CD14-positive monocyte (primary cell): Measurements from ENCODE around the gene TCEAL7. TPM values are rescaled to one million over a fixed set of nuclear protein-coding genes. Genes with fewer than 3 reads are reported as not detected.
A peak's percentile ranks its signal among the peaks of the same experiment; 100 is the strongest.

ENCODE experiments used
- DNase-seq, 3 donors: peaks; one replicate each; pipeline ENCODE4 v3.0.0-alpha.2; 2011 to 2022
- H2AFZ ChIP-seq: 2 replicates; pipeline ENCODE4 v1.6.0; 2012; ENCODE audit warnings: mild to moderate bottlenecking, low read depth, low read length, inconsistent platforms; ENCODE audit not compliant: insufficient read depth, poor library complexity, severe bottlenecking
- H3K27ac ChIP-seq, 2 donors: 1 replicate in 1 of 2; 2 replicates in 1 of 2; pipeline ENCODE4 v1.5.1; 2012 to 2013; ENCODE audit warnings: low read length in 2 of 2, control low read depth in 1 of 2, inconsistent platforms in 1 of 2, low read depth in 1 of 2, mild to moderate bottlenecking in 1 of 2
- H3K27me3 ChIP-seq, 2 donors: one replicate each; pipeline versions ENCODE4 v1.6.0 to v1.6.1; 2011 to 2013; ENCODE audit warnings: low read length in 2 of 2; ENCODE audit not compliant: control insufficient read depth in 2 of 2, insufficient read depth in 2 of 2
- H3K36me3 ChIP-seq, 2 donors: replicated peaks in 1 of 2; 1 replicate in 1 of 2; 2 replicates in 1 of 2; pipeline versions ENCODE4 v1.5.1 to v1.6.1; 2012 to 2013; ENCODE audit warnings: low read length in 2 of 2, control low read depth in 1 of 2, inconsistent platforms in 1 of 2, mild to moderate bottlenecking in 1 of 2; ENCODE audit not compliant: insufficient read depth in 2 of 2, control insufficient read depth in 1 of 2
- H3K4me1 ChIP-seq, 2 donors: 1 replicate in 1 of 2; 2 replicates in 1 of 2; pipeline versions ENCODE4 v1.5.1 to v1.6.1; 2012 to 2013; ENCODE audit warnings: low read length in 2 of 2, control low read depth in 1 of 2, inconsistent platforms in 1 of 2, mild to moderate bottlenecking in 1 of 2, moderate library complexity in 1 of 2; ENCODE audit not compliant: insufficient read depth in 2 of 2, control insufficient read depth in 1 of 2
- H3K4me2 ChIP-seq: replicated peaks from 2 replicates; pipeline ENCODE3; 2012; ENCODE audit warnings: low read length, moderate library complexity, mild to moderate bottlenecking; ENCODE audit not compliant: poor library complexity, severe bottlenecking; ENCODE audit errors: extremely low read depth
- H3K4me3 ChIP-seq, 3 experiments: fragments of 200-600 bp in 1 of 3; sonication (generic) in 1 of 3; replicated peaks in 1 of 3; 1 replicate in 2 of 3; 2 replicates in 1 of 3; pipeline ENCODE4 v1.5.1; 2011 to 2013; ENCODE audit warnings: low read length in 3 of 3, mild to moderate bottlenecking in 3 of 3, control low read depth in 2 of 3, low read depth in 2 of 3, inconsistent platforms in 1 of 3, moderate library complexity in 1 of 3
- H3K79me2 ChIP-seq: 2 replicates; pipeline ENCODE4 v1.6.0; 2012; ENCODE audit warnings: mild to moderate bottlenecking, control low read depth, inconsistent platforms, low read length, moderate library complexity; ENCODE audit not compliant: insufficient read depth
- H3K9ac ChIP-seq: 2 replicates; pipeline ENCODE4 v1.6.0; 2017; ENCODE audit warnings: low read length, mild to moderate bottlenecking; ENCODE audit not compliant: insufficient read depth, poor library complexity, severe bottlenecking
- H3K9me3 ChIP-seq, 2 donors: replicated peaks in 1 of 2; 1 replicate in 1 of 2; 2 replicates in 1 of 2; pipeline versions ENCODE4 v1.5.1 to v1.6.1; 2012 to 2013; ENCODE audit warnings: low read length in 2 of 2, control low read depth in 1 of 2; ENCODE audit not compliant: control insufficient read depth in 1 of 2, insufficient read depth in 1 of 2
- H4K20me1 ChIP-seq: 2 replicates; pipeline ENCODE4 v1.6.0; 2012; ENCODE audit warnings: mild to moderate bottlenecking, low read length, control low read depth, moderate library complexity; ENCODE audit not compliant: insufficient read depth
- H3K27ac Mint-ChIP-seq, 7 donors: one replicate each; pipeline ENCODE4 v1.8.0; 2020; ENCODE audit warnings: mild to moderate bottlenecking in 7 of 7, mixed read lengths in 7 of 7, moderate library complexity in 6 of 7, inconsistent platforms in 2 of 7
- H3K27me3 Mint-ChIP-seq, 3 donors: one replicate each; pipeline ENCODE4 v1.8.0; 2021 to 2022; ENCODE audit warnings: low read depth in 3 of 3, mild to moderate bottlenecking in 3 of 3, mixed read lengths in 3 of 3, moderate library complexity in 3 of 3, inconsistent platforms in 1 of 3
- H3K36me3 Mint-ChIP-seq, 2 donors: one replicate each; pipeline ENCODE4 v1.8.0; 2020; ENCODE audit warnings: mixed read lengths in 2 of 2, inconsistent platforms in 1 of 2, mild to moderate bottlenecking in 1 of 2
- H3K4me1 Mint-ChIP-seq: one replicate; pipeline ENCODE4 v1.8.0; 2020; ENCODE audit warnings: mild to moderate bottlenecking, mixed read lengths
- H3K4me3 Mint-ChIP-seq, 2 donors: one replicate each; pipeline ENCODE4 v1.8.0; 2020; ENCODE audit warnings: mild to moderate bottlenecking in 2 of 2, mixed read lengths in 2 of 2, moderate library complexity in 1 of 2
- H3K9me3 Mint-ChIP-seq, 7 donors: one replicate each; pipeline ENCODE4 v1.8.0; 2020 to 2022; ENCODE audit warnings: mixed read lengths in 7 of 7, mild to moderate bottlenecking in 6 of 7, moderate library complexity in 6 of 7, inconsistent platforms in 2 of 7
- WGBS: methylation state at CpG from one replicate; pipeline ENCODE4 v1.1.5; 2013; ENCODE audit warnings: missing lambda C conversion rate; ENCODE audit not compliant: insufficient coverage; 5-methylcytosine and 5-hydroxymethylcytosine counted together
- intact Hi-C, 2 donors: fragments of 100-400 bp; cut with micrococcal nuclease; formaldehyde crosslinking; loops; one replicate each; pipeline versions ENCODE4 v1.15.0 to v1.15.1; 2023
- polyA plus RNA-seq, 3 donors: library from polyadenylated mRNA; depleted of rRNA in 1 of 3; unstranded in 2 of 3; stranded (reverse) in 1 of 3; fragments of 300-500 nt in 2 of 3; fragments of >200 nt in 1 of 3; fragmentation: Illumina TruSeq in 2 of 3; gene quantifications; 1 replicate in 2 of 3; 2 replicates in 1 of 3; pipeline ENCODE4 v1.2.3, GENCODE V29; 2012 to 2021
- TF ChIP-seq, protein P1 (sequence below): fragments of 200-600 bp; IDR thresholded peaks from one replicate; pipeline ENCODE4 v1.8.0; 2022; ENCODE audit warnings: antibody characterized with exemption, mild to moderate bottlenecking

Gene TCEAL7
- polyA plus RNA-seq, 3 donors: not detected

DNA sequence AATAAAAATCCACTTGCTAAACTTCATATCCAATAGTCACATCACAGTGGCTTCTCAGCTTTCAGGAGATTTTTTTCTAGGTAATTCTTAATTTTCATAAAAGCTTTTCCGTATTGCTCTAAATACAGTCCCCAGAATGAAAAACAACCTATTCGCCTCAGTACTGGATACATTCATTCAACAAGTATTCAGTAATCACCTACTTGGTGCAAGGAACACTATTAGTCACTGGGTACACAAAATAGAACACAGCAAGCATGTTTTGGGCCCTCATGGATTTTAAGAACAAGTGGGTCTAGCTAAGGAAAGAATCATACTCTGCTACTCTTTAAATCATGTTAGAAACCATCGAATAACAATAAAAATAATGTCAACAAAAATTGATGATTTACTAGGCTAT, 43.5 kb downstream of the TCEAL7 start:
- WGBS: no CpG with 5 or more reads among the region's 3 CpGs
- H4K20me1 ChIP-seq: no peaks in the 10 kb centered on the region
- Mint-ChIP-seq H3K4me1 (peaks cover 8% of the 10 kb centered on the region), H3K27ac (no peak overlapping the region), H3K27me3 (peaks cover 2 to 7% (median 6%) of the 10 kb centered on the region in 3 donors), H3K36me3 (no peaks in the 10 kb centered on the region), H3K4me3 (no peak overlapping the region), H3K9me3 (peaks cover 0 to 3% (median 0%) of the 10 kb centered on the region in 7 donors)
- no peak overlapping the region for H3K27ac ChIP-seq
- H3K36me3 ChIP-seq: no peaks in the 10 kb centered on the region
- H2AFZ ChIP-seq: no peak overlapping the region
- H3K4me2 ChIP-seq: no peak overlapping the region
- no peak for DNase-seq
- H3K27me3 ChIP-seq: no peaks in the 10 kb centered on the region
- H3K9me3 ChIP-seq: no peaks in the 10 kb centered on the region
- intact Hi-C loops: no loop called here
- no peak overlapping the region for H3K9ac ChIP-seq
- H3K4me1 ChIP-seq: peaks cover 3 to 8% of the 10 kb centered on the region in 2 donors
- no peaks in the 10 kb centered on the region for H3K79me2 ChIP-seq
- H3K4me3 ChIP-seq: no peak overlapping the region
- TF ChIP-seq, protein P1, sequence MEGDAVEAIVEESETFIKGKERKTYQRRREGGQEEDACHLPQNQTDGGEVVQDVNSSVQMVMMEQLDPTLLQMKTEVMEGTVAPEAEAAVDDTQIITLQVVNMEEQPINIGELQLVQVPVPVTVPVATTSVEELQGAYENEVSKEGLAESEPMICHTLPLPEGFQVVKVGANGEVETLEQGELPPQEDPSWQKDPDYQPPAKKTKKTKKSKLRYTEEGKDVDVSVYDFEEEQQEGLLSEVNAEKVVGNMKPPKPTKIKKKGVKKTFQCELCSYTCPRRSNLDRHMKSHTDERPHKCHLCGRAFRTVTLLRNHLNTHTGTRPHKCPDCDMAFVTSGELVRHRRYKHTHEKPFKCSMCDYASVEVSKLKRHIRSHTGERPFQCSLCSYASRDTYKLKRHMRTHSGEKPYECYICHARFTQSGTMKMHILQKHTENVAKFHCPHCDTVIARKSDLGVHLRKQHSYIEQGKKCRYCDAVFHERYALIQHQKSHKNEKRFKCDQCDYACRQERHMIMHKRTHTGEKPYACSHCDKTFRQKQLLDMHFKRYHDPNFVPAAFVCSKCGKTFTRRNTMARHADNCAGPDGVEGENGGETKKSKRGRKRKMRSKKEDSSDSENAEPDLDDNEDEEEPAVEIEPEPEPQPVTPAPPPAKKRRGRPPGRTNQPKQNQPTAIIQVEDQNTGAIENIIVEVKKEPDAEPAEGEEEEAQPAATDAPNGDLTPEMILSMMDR: no peak

- Histone ChIP-seq H3K4me3 (peak within 1 kb of the TSS; percentile 31 to 67 (median 43)), H3K9ac (peak within 1 kb of the TSS; percentile 27), H4K20me1 (no peaks in the 10 kb centered on the region), H3K36me3 (no peaks in the 10 kb centered on the region), H3K27me3 (no peaks in the 10 kb centered on the region), H3K27ac (no peak within 1 kb of the TSS), H3K79me2 (no peaks in the 10 kb centered on the region), H2AFZ (peak within 1 kb of the TSS; percentile 70), H3K4me1 (peaks cover 3 to 8% of the 10 kb centered on the region in 2 donors), H3K4me2 (peak within 1 kb of the TSS; percentile 73), H3K9me3 (no peaks in the 10 kb centered on the region)
- TF ChIP-seq, protein P1: no peak
- intact Hi-C loops: no loop called here
- no peaks in the 10 kb centered on the region for H3K36me3 Mint-ChIP-seq
- peaks cover 4 to 7% (median 4%) of the 10 kb centered on the region in 3 donors for H3K27me3 Mint-ChIP-seq
- peaks cover 8% of the 10 kb centered on the region for H3K4me1 Mint-ChIP-seq
- H3K27ac Mint-ChIP-seq: peak within 1 kb of the TSS in 1 of 7 donors; percentile 6
- H3K9me3 Mint-ChIP-seq: peaks cover 0 to 3% (median 0%) of the 10 kb centered on the region in 7 donors
- peak in 1 of 3 donors; percentile 17 for DNase-seq
- peak within 1 kb of the TSS; percentile 73 to 82 for H3K4me3 Mint-ChIP-seq
- 0% methylated on average over 20 of the region's 62 CpGs for WGBS
Observed at GRCh38 chrX:103376118-103376978, 46.3 kb downstream of the TCEAL7 start, which contains the start of gene BEX3. BEX3 (plus strand) TSS chrX:103376538; CDS start chrX:103377522, 984 bp downstream.
